Endothelial cell (in vitro differentiated cells): Measurements from ENCODE around the gene LSM12. TPM values are rescaled to one million over a fixed set of nuclear protein-coding genes. Genes with fewer than 3 reads are reported as not detected.

ENCODE experiments used
- DNase-seq: peaks from one replicate; pipeline ENCODE4 v3.0.0; 2021; ENCODE audit warnings: low spot score
- H3K27ac Mint-ChIP-seq: one replicate; pipeline ENCODE4 v1.8.0; 2021; ENCODE audit warnings: mixed read lengths, inconsistent platforms; ENCODE audit not compliant: unreplicated experiment
- H3K27me3 Mint-ChIP-seq: one replicate; pipeline ENCODE4 v1.8.0; 2021; ENCODE audit warnings: mild to moderate bottlenecking, moderate library complexity, mixed read lengths, inconsistent platforms; ENCODE audit not compliant: unreplicated experiment
- H3K36me3 Mint-ChIP-seq: one replicate; pipeline ENCODE4 v1.8.0; 2021; ENCODE audit warnings: mild to moderate bottlenecking, low read depth, mixed read lengths, inconsistent platforms; ENCODE audit not compliant: unreplicated experiment
- H3K4me1 Mint-ChIP-seq: one replicate; pipeline ENCODE4 v1.8.0; 2021; ENCODE audit warnings: mild to moderate bottlenecking, mixed read lengths, inconsistent platforms; ENCODE audit not compliant: unreplicated experiment
- H3K4me3 Mint-ChIP-seq: one replicate; pipeline ENCODE4 v1.8.0; 2021; ENCODE audit warnings: mild to moderate bottlenecking, mixed read lengths, inconsistent platforms; ENCODE audit not compliant: unreplicated experiment
- H3K9me3 Mint-ChIP-seq: one replicate; pipeline ENCODE4 v1.8.0; 2021; ENCODE audit warnings: mixed read lengths, inconsistent platforms; ENCODE audit not compliant: unreplicated experiment
- total RNA-seq: library from RNA; stranded (reverse); fragmentation: NEBNext Ultra II Directional; extraction: Animal tissue kit (Norgen Biotek cat#: 25700); gene quantifications from one replicate; pipeline ENCODE4 v1.2.1, GENCODE V29; 2021; ENCODE audit not compliant: unreplicated experiment
- TF ChIP-seq, protein P1 (sequence below): fragments of 200-600 bp; sonication (generic); IDR thresholded peaks from one replicate; pipeline ENCODE4 v1.5.0; 2021; ENCODE audit warnings: antibody characterized with exemption; ENCODE audit not compliant: unreplicated experiment

Gene LSM12
- total RNA-seq, 1 donor from 2014 or later = 63.0 TPM

DNA sequence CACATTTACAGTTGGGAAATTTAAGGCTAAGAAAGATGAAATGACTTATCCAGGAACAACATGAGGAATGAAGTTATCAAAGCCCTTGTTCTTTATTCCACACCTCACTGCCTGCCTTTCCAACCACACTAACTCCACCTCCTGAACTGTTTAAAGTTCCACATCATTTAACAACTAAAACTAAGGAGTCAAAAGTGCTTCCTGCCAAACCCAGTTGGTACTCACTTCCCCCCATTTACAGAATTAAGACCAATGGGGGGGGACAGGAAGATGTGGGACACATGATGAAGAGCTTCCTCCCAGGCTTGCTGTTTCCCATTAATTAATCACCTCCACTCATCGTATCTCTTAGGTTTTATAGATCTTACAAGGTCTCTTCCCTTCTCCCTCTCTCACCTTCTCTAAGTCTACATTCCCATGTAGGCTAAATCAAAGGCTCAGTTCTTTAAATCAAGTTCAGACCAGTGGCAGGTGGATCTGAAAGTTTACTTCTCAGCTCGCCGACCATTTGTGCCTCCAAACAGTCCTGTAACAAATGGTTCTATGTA lies 32.5 kb downstream of the LSM12 start:
- no peak overlapping the region for H3K4me3 Mint-ChIP-seq
- peaks cover 2% of the 10 kb centered on the region for H3K27me3 Mint-ChIP-seq
- H3K27ac Mint-ChIP-seq = peak overlapping the region; percentile 33
- no peak for DNase-seq
- H3K4me1 Mint-ChIP-seq = peaks cover 19% of the 10 kb centered on the region
- TF ChIP-seq, protein P1, sequence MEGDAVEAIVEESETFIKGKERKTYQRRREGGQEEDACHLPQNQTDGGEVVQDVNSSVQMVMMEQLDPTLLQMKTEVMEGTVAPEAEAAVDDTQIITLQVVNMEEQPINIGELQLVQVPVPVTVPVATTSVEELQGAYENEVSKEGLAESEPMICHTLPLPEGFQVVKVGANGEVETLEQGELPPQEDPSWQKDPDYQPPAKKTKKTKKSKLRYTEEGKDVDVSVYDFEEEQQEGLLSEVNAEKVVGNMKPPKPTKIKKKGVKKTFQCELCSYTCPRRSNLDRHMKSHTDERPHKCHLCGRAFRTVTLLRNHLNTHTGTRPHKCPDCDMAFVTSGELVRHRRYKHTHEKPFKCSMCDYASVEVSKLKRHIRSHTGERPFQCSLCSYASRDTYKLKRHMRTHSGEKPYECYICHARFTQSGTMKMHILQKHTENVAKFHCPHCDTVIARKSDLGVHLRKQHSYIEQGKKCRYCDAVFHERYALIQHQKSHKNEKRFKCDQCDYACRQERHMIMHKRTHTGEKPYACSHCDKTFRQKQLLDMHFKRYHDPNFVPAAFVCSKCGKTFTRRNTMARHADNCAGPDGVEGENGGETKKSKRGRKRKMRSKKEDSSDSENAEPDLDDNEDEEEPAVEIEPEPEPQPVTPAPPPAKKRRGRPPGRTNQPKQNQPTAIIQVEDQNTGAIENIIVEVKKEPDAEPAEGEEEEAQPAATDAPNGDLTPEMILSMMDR = no peak
- no peaks in the 10 kb centered on the region for H3K9me3 Mint-ChIP-seq
- H3K36me3 Mint-ChIP-seq = peaks cover 36% of the 10 kb centered on the region

DNA sequence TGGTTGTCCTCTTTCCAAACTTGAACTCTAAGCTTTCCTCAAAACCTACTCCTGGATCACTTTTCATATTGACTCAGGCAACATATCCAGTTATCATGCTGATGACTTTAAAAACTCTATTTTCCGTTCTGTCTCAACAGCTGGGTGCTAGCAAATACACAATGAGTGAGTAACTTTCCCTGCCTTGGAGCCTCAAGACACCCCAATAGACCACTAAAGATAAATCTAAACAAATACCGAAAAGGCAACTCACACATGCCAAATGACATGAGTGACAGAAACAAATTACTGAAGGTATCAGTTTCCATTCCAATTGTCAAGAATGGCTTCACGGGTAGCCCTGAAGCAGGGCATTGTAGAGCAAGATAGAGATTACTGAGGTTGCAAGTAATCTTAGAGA lies 36.0 kb downstream of the LSM12 start:
- H3K4me1 Mint-ChIP-seq = peaks cover 20% of the 10 kb centered on the region
- no peaks in the 10 kb centered on the region for H3K9me3 Mint-ChIP-seq
- H3K27ac Mint-ChIP-seq = no peak overlapping the region
- TF ChIP-seq, protein P1 = no peak
- H3K27me3 Mint-ChIP-seq = peaks cover 2% of the 10 kb centered on the region
- DNase-seq = no peak
- H3K36me3 Mint-ChIP-seq = peaks cover 26% of the 10 kb centered on the region
- H3K4me3 Mint-ChIP-seq = no peak overlapping the region

DNA sequence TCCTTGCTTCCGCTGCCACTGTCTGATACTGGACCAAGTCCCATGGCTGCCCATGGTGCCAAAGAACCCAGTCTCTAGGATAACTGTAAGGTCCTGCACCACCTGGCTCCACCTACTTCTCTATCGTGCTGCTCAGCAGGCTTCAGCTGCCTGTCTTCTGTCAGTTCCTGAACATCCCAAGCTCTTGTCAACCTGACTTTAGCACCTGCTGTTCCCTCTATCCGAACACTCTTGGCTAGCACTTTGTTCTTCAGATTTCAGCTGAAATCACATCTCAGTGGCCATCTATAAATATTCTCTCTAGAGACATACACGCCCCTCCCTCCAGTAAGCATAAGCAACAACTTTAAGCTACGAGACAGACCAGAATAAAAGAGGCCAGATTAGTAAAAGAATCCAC lies 36.7 kb downstream of the LSM12 start:
- H3K9me3 Mint-ChIP-seq = no peaks in the 10 kb centered on the region
- peaks cover 23% of the 10 kb centered on the region for H3K4me1 Mint-ChIP-seq
- no peak overlapping the region for H3K4me3 Mint-ChIP-seq
- H3K36me3 Mint-ChIP-seq = peaks cover 26% of the 10 kb centered on the region
- TF ChIP-seq, protein P1 = no peak
- peak overlapping the region; percentile 2 for H3K27ac Mint-ChIP-seq
- peaks cover 2% of the 10 kb centered on the region for H3K27me3 Mint-ChIP-seq
- DNase-seq = no peak

DNA sequence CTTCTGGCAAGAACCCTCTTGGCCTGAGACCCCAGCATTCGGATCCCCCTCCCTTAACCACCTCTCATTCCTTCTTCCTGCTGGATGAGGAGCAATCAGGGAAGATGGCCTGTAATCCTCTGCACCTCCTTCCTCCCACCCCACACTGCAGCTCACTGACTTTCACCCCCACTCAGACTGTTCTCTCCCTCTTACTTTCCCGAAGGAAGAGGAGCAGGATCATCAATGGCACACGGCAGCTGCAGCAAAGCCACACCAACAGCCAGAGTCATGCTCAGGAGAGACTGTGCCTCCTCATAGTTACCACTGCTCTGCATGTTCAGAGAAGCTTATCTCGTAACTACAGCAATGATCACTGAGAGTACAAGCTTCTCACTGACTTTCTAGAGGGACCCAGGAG lies 41.6 kb downstream of the LSM12 start:
- Mint-ChIP-seq H3K27ac (no peak overlapping the region), H3K4me1 (peaks cover 30% of the 10 kb centered on the region), H3K27me3 (peaks cover 2% of the 10 kb centered on the region), H3K9me3 (no peaks in the 10 kb centered on the region), H3K36me3 (peaks cover 13% of the 10 kb centered on the region), H3K4me3 (no peak overlapping the region)
- TF ChIP-seq, protein P1 = no peak
- no peak for DNase-seq

DNA sequence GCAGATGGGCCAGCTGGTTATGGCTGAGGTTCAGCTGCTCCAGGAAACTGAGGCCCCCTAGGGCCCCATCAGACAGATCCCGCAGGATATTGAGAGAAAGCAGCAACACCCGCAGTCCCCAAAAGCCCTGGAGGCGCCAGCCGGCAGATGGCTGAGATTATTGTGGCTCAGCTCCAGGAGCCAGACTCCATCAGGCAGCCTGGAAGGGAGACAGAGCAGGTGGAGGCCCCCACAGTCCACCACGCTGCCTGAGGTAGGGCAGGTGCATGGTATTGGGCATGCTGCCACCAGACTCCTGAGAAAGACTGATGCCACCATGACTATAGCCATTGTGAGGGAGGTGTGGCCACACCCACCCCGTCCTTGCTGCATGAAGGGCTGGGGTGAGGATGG lies 42.2 kb downstream of the LSM12 start:
- no peak overlapping the region for H3K4me3 Mint-ChIP-seq
- no peak for DNase-seq
- no peak overlapping the region for H3K27ac Mint-ChIP-seq

More for the DNA sequence above, 42.2 kb downstream of the LSM12 start:
- TF ChIP-seq, protein P1 = no peak
- H3K9me3 Mint-ChIP-seq = no peaks in the 10 kb centered on the region
- peaks cover under 1% of the 10 kb centered on the region for H3K27me3 Mint-ChIP-seq
- H3K4me1 Mint-ChIP-seq = peaks cover 24% of the 10 kb centered on the region
- H3K36me3 Mint-ChIP-seq = peaks cover 9% of the 10 kb centered on the region
